Caco-2 (cell line): ENCODE measurements around the gene PACS1. TPM values are rescaled to one million over a fixed set of nuclear protein-coding genes. Genes with fewer than 3 reads are reported as not detected.
A peak's percentile ranks its signal among the peaks of the same experiment; 100 is the strongest.
"Not testable (repeated sequence)": the region's sequence is repeated elsewhere in the genome, so short reads cannot be mapped to it uniquely, and the experiment has no call there.

Source experiments
- BruUV-seq: library from RNA; stranded (reverse); fragments of 400-500 nt; replicated peaks from 2 replicates; lab custom pipeline; 2021; lab: Mats Ljungman, UMichigan
- CTCF ChIA-PET: fragments of 300-600 bp; sonication (Branson Sonifier 250); formaldehyde crosslinking; loops from one replicate; lab custom pipeline; 2022; ENCODE audit warnings: antibody characterized with exemption; lab: Charles Lee
- POLR2A ChIA-PET: fragments of 300-600 bp; sonication (Branson Sonifier 250); formaldehyde crosslinking; loops from one replicate; lab custom pipeline; 2022; ENCODE audit warnings: antibody characterized with exemption; lab: Charles Lee
- DNase-seq, 2 experiments: peaks; one replicate each; pipeline versions ENCODE4 v3.0.0 to v3.0.0-alpha.2; 2020 to 2022
- H3K27me3 ChIP-seq: replicated peaks from 2 replicates; pipeline ENCODE4 v1.6.0; 2011; ENCODE audit warnings: low read length; ENCODE audit not compliant: control insufficient read depth, insufficient read depth
- H3K36me3 ChIP-seq: 2 replicates; pipeline ENCODE4 v1.5.1; 2011; ENCODE audit warnings: low read length; ENCODE audit not compliant: control insufficient read depth, insufficient read depth
- H3K4me1 ChIP-seq: fragments of 250-450 bp; sonication (Bioruptor Pico); 2 replicates; pipeline ENCODE4 v1.5.1; 2020; ENCODE audit warnings: mild to moderate bottlenecking
- H3K4me3 ChIP-seq: 2 replicates; pipeline ENCODE4 v1.5.1; 2011; ENCODE audit warnings: low read depth, mild to moderate bottlenecking, control low read depth, low read length
- H3K9me3 ChIP-seq: fragments of 250-450 bp; sonication (Bioruptor Pico); 2 replicates; pipeline ENCODE4 v1.5.1; 2020; ENCODE audit warnings: mild to moderate bottlenecking, moderate library complexity
- H3K27ac Mint-ChIP-seq: one replicate; pipeline ENCODE4 v1.8.0; 2022; ENCODE audit warnings: mixed read lengths; ENCODE audit not compliant: unreplicated experiment
- H3K27me3 Mint-ChIP-seq: one replicate; pipeline ENCODE4 v1.8.0; 2022; ENCODE audit warnings: mixed read lengths; ENCODE audit not compliant: insufficient read depth, unreplicated experiment
- H3K36me3 Mint-ChIP-seq: one replicate; pipeline ENCODE4 v1.8.0; 2022; ENCODE audit warnings: mild to moderate bottlenecking, mixed read lengths; ENCODE audit not compliant: insufficient read depth, unreplicated experiment
- H3K4me1 Mint-ChIP-seq: one replicate; pipeline ENCODE4 v1.8.0; 2022; ENCODE audit warnings: low read depth, mixed read lengths; ENCODE audit not compliant: unreplicated experiment
- H3K4me3 Mint-ChIP-seq: one replicate; pipeline ENCODE4 v1.8.0; 2022; ENCODE audit warnings: mild to moderate bottlenecking, moderate library complexity, mixed read lengths; ENCODE audit not compliant: unreplicated experiment
- H3K9me3 Mint-ChIP-seq: one replicate; pipeline ENCODE4 v1.8.0; 2022; ENCODE audit warnings: mixed read lengths; ENCODE audit not compliant: unreplicated experiment
- CTCF ChIP-seq, 2 experiments: fragments of 200-600 bp in 1 of 2; IDR thresholded peaks; 1 replicate in 1 of 2; 2 replicates in 1 of 2; pipeline versions ENCODE4 v1.5.1 to v1.8.0; 2011 to 2022; ENCODE audit warnings: antibody characterized with exemption in 1 of 2, control low read depth in 1 of 2, inconsistent platforms in 1 of 2, low read depth in 1 of 2, low read length in 1 of 2, mild to moderate bottlenecking in 1 of 2, moderate library complexity in 1 of 2; ENCODE audit not compliant: insufficient read depth in 1 of 2, severe bottlenecking in 1 of 2, unreplicated experiment in 1 of 2
- intact Hi-C: fragments of 100-400 bp; cut with micrococcal nuclease; formaldehyde crosslinking; loops from one replicate; pipeline ENCODE4 v1.10.0; 2022; ENCODE audit not compliant: unreplicated experiment
- total RNA-seq: library from RNA; stranded (reverse); gene quantifications from 2 replicates; pipeline ENCODE4 v1.2.3, GENCODE V29; 2022

PACS1 gene
- total RNA-seq, 1 experiment from 2014 or later = 82.2 TPM

- no peaks in the 10 kb centered on the region for H3K36me3 Mint-ChIP-seq
- TF ChIP-seq CTCF (IDR thresholded peaks at IDR 0.05; ENCODE audit: insufficient read depth in 1 of 2, low read depth in 1 of 2, low read length in 1 of 2, severe bottlenecking in 1 of 2, unreplicated experiment in 1 of 2) = peak; percentile 96
- Histone ChIP-seq H3K9me3 (no peaks in the 10 kb centered on the region), H3K36me3 (no peaks in the 10 kb centered on the region), H3K4me1 (no peaks in the 10 kb centered on the region), H3K4me3 (no peak overlapping the region; the same call in 1 of the 2 replicates), H3K27me3 (no peaks in the 10 kb centered on the region)
- CTCF ChIA-PET = interaction anchor here (0.5 to 1.5 kb wide), 14 partner anchors 9 to 664 kb away, joined by 3 to 8 read pairs (median 4); partner anchors contain the start of genes BANF1 and CCDC85B
- H3K4me1 Mint-ChIP-seq = no peaks in the 10 kb centered on the region
- peak overlapping the region; percentile 40 for H3K27ac Mint-ChIP-seq
- H3K4me3 Mint-ChIP-seq = peak overlapping the region; percentile 63
- H3K27me3 Mint-ChIP-seq = peaks cover 3% of the 10 kb centered on the region
- no TSS peak for BruUV-seq
- POLR2A ChIA-PET = interaction anchor here (0.6 kb wide), 3 partner anchors 29 to 375 kb away, joined by 4 to 6 read pairs (median 5); partner anchors contain the start of genes FIBP and SF3B2
- no peaks in the 10 kb centered on the region for H3K9me3 Mint-ChIP-seq
- intact Hi-C loops = loop anchor here (1.0 to 2.0 kb wide), 2 partner anchors 20 to 33 kb away; partner anchors contain the start of genes BANF1 and EIF1AD
- DNase-seq = peak; percentile 73 to 89
Observed at GRCh38 chr11:66022401-66023185, 47.5 kb upstream of the PACS1 start.

GRCh38 chr11:66023186-66023440 lies 47.0 kb upstream of the PACS1 start:
- H3K9me3 ChIP-seq, H3K27me3 Mint-ChIP-seq, H3K4me3 ChIP-seq, H3K27ac Mint-ChIP-seq, H3K27me3 ChIP-seq, H3K4me1 Mint-ChIP-seq, BruUV-seq, H3K36me3 ChIP-seq, POLR2A ChIA-PET, H3K4me3 Mint-ChIP-seq, H3K4me1 ChIP-seq, H3K9me3 Mint-ChIP-seq, H3K36me3 Mint-ChIP-seq, DNase-seq: not testable (repeated sequence)
- intact Hi-C loops = loop anchor here (2.0 kb wide), 1 partner anchor 20 kb away; the partner anchor contains the start of genes BANF1 and EIF1AD
- CTCF ChIA-PET = interaction anchor here (0.5 to 1.5 kb wide), 4 partner anchors 18 to 198 kb away, joined by 3 to 8 read pairs (median 4); partner anchors contain the start of gene CCDC85B

- no peak for TF ChIP-seq CTCF (IDR thresholded peaks at IDR 0.05; ENCODE audit: insufficient read depth in 1 of 2, low read depth in 1 of 2, low read length in 1 of 2, severe bottlenecking in 1 of 2, unreplicated experiment in 1 of 2)
- Histone ChIP-seq H3K4me3 (no peak within 1 kb of the TSS), H3K4me1 (no peaks in the 10 kb centered on the region), H3K27me3 (no peaks in the 10 kb centered on the region), H3K9me3 (no peaks in the 10 kb centered on the region), H3K36me3 (no peaks in the 10 kb centered on the region)
- DNase-seq = no peak
- ChIA-PET CTCF (no interaction called here), POLR2A (no interaction called here)
- Mint-ChIP-seq H3K27ac (no peak within 1 kb of the TSS), H3K27me3 (peaks cover 3% of the 10 kb centered on the region), H3K4me3 (no peak within 1 kb of the TSS), H3K36me3 (no peaks in the 10 kb centered on the region), H3K4me1 (no peaks in the 10 kb centered on the region), H3K9me3 (no peaks in the 10 kb centered on the region)
- intact Hi-C loops = no loop called here
- BruUV-seq = no TSS peak
Observed at GRCh38 chr11:66026017-66026529, 44.0 kb upstream of the PACS1 start, which contains the start of gene CATSPER1. Gene CATSPER1, minus strand, starts transcription at chr11:66026479. Its CDS starts 100 bp downstream, at chr11:66026379.
